GM12865 (cell line): ENCODE measurements around the gene ZFPM1.

Experiments used
- DNase-seq: peaks from one replicate; pipeline ENCODE4 v3.0.0; 2010; ENCODE audit warnings: low read depth
- H3K4me3 ChIP-seq: 2 replicates; pipeline ENCODE4 v1.5.1; 2011; ENCODE audit warnings: mild to moderate bottlenecking, low read depth, low read length, control low read depth
- CTCF ChIP-seq: IDR thresholded peaks from 2 replicates; pipeline ENCODE4 v1.5.1; 2011; ENCODE audit warnings: low read length, control low read depth, low read depth, inconsistent platforms; ENCODE audit not compliant: insufficient read depth; ENCODE audit errors: missing control alignments

The ZFPM1 gene

GRCh38 chr16:88539261-88539651 is 86.2 kb downstream of the ZFPM1 start:
- TF ChIP-seq CTCF = no peak
- H3K4me3 ChIP-seq = no peak overlapping the region
- DNase-seq = no peak

- H3K4me3 ChIP-seq = no peak overlapping the region
- no peak for TF ChIP-seq CTCF
- no peak for DNase-seq
These were observed 86.7 kb downstream of the ZFPM1 start for GRCh38 chr16:88539652-88540345.

- DNase-seq = no peak
- H3K4me3 ChIP-seq = no peak overlapping the region
- TF ChIP-seq CTCF = no peak
These were observed 87.4 kb downstream of the ZFPM1 start for GRCh38 chr16:88540346-88540977.

- no peak for DNase-seq
- no peak overlapping the region for H3K4me3 ChIP-seq
- TF ChIP-seq CTCF = no peak
These were observed 88.9 kb downstream of the ZFPM1 start for GRCh38 chr16:88541831-88542616.

GRCh38 chr16:88543230-88543813 is 90.2 kb downstream of the ZFPM1 start:
- no peak for TF ChIP-seq CTCF
- no peak overlapping the region for H3K4me3 ChIP-seq
- DNase-seq = no peak

- no peak for TF ChIP-seq CTCF
- no peak overlapping the region for H3K4me3 ChIP-seq
- DNase-seq = no peak
These were observed 92.7 kb downstream of the ZFPM1 start for GRCh38 chr16:88545781-88546180.
